HepG2 (cell line): Measurements from ENCODE around the gene TFAP2B. TPM values are rescaled to one million over a fixed set of nuclear protein-coding genes. Genes with fewer than 3 reads are reported as not detected.

Experiments
- ATAC-seq: fragments of 200-7000 bp; cut with Tn5 transposase; 3 replicates; pipeline ENCODE4 v1.9.1; 2020; ENCODE audit warnings: mild to moderate bottlenecking, moderate library complexity
- BruUV-seq: library from RNA; stranded (reverse); fragments of 400-500 nt; replicated peaks from 2 replicates; lab custom pipeline; 2021; lab: Mats Ljungman, UMichigan
- CTCF ChIA-PET: fragments of 300-600 bp; formaldehyde crosslinking; extraction: SDS; loops from one replicate; lab custom pipeline; 2021; ENCODE audit warnings: low total read pairs, inconsistent platforms, low intra/inter-chr PET ratio; lab: Yijun Ruan, JAX
- POLR2A ChIA-PET: fragments of 350-600 bp; sonication (Branson Sonifier 250); formaldehyde crosslinking; loops from one replicate; lab custom pipeline; 2020; ENCODE audit warnings: antibody characterized with exemption, inconsistent platforms; lab: Yijun Ruan, JAX
- DNase-seq: peaks from one replicate; pipeline ENCODE4 v3.0.0-alpha.2; 2015; ENCODE audit warnings: low spot score
- FAIRE-seq: peaks from 3 replicates; lab custom pipeline; 2011; peaks lifted over from hg19 to GRCh38; lab: Jason Lieb, UNC
- H2AFZ ChIP-seq: one replicate; pipeline ENCODE4 v1.6.1; 2011; ENCODE audit warnings: low read length, inconsistent platforms
- H3K27ac ChIP-seq: fragments of 300-600 bp; 3 replicates; pipeline ENCODE4 v1.8.0; 2011; ENCODE audit warnings: mixed run types, mild to moderate bottlenecking, mixed read lengths, low read length, inconsistent platforms; ENCODE audit not compliant: insufficient read depth; ENCODE audit errors: extremely low read length
- H3K27me3 ChIP-seq, 2 experiments: fragments of 200-600 bp in 1 of 2; 2 replicates in 1 of 2; 3 replicates in 1 of 2; pipeline versions ENCODE4 v1.6.0 to v1.8.0; 2011; ENCODE audit warnings: low read length in 2 of 2, mild to moderate bottlenecking in 2 of 2, moderate library complexity in 2 of 2, inconsistent platforms in 1 of 2; ENCODE audit not compliant: insufficient read depth in 2 of 2, control insufficient read depth in 1 of 2
- H3K36me3 ChIP-seq, 2 experiments: fragments of 200-600 bp in 1 of 2; replicated peaks in 1 of 2; 2 replicates in 1 of 2; 3 replicates in 1 of 2; pipeline versions ENCODE4 v1.5.1 to v1.8.0; 2011; ENCODE audit warnings: low read length in 2 of 2, inconsistent platforms in 1 of 2; ENCODE audit not compliant: insufficient read depth in 2 of 2, control insufficient read depth in 1 of 2
- H3K4me1 ChIP-seq: 2 replicates; pipeline ENCODE4 v1.5.1; 2012; ENCODE audit warnings: low read length, inconsistent platforms; ENCODE audit not compliant: insufficient read depth
- H3K4me2 ChIP-seq: 2 replicates; pipeline ENCODE4 v1.6.0; 2011; ENCODE audit warnings: low read depth, low read length, inconsistent platforms
- H3K4me3 ChIP-seq, 3 experiments: fragments of 200-600 bp in 1 of 3; sonication (generic), shearing (Covaris generic) in 1 of 3; replicated peaks in 1 of 3; 2 replicates each; pipeline ENCODE4 v1.5.1; 2011 to 2016; ENCODE audit warnings: low read length in 3 of 3, inconsistent platforms in 2 of 3, low read depth in 2 of 3, mild to moderate bottlenecking in 2 of 3, control low read depth in 1 of 3, mixed read lengths in 1 of 3; ENCODE audit not compliant: insufficient read depth in 1 of 3
- H3K79me2 ChIP-seq: one replicate; pipeline ENCODE4 v1.6.1; 2011; ENCODE audit warnings: low read length, inconsistent platforms; ENCODE audit not compliant: insufficient read depth
- H3K9ac ChIP-seq: 2 replicates; pipeline ENCODE4 v1.6.0; 2011; ENCODE audit warnings: mild to moderate bottlenecking, low read depth, low read length, inconsistent platforms; ENCODE audit not compliant: insufficient read depth
- H3K9me3 ChIP-seq: 2 replicates; pipeline ENCODE4 v1.5.1; 2012; ENCODE audit warnings: mild to moderate bottlenecking, low read length
- H4K20me1 ChIP-seq: 2 replicates; pipeline ENCODE4 v1.6.0; 2011; ENCODE audit warnings: inconsistent platforms, mild to moderate bottlenecking, low read length, moderate library complexity; ENCODE audit not compliant: insufficient read depth
- AHR ChIP-seq: IDR thresholded peaks from 2 replicates; pipeline ENCODE4 v1.6.1; 2018; ENCODE audit warnings: missing genetic modification reagents, missing compliant biosample characterization
- CEBPB ChIP-seq: IDR thresholded peaks from 2 replicates; pipeline ENCODE4 v1.6.1; 2011; ENCODE audit warnings: low read depth, low read length, improper control_type of control experiment, borderline replicate concordance
- MBD4 ChIP-seq: IDR thresholded peaks from 2 replicates; pipeline ENCODE4 v1.6.1; 2012; ENCODE audit warnings: low read length, inconsistent platforms, borderline replicate concordance
- NR0B2 ChIP-seq: sonication (generic); formaldehyde crosslinking; IDR thresholded peaks from 2 replicates; pipeline ENCODE4 v1.4.0; 2020; ENCODE audit warnings: mild to moderate bottlenecking, missing genetic modification reagents
- STAT5B ChIP-seq: sonication (generic); formaldehyde crosslinking; IDR thresholded peaks from 2 replicates; pipeline ENCODE4 v1.4.0; 2020; ENCODE audit warnings: missing genetic modification reagents
- U2AF2 ChIP-seq: fragments of 200-400 bp; formaldehyde crosslinking; IDR thresholded peaks from 2 replicates; pipeline ENCODE4 v1.6.1; 2017; ENCODE audit warnings: low read depth, mild to moderate bottlenecking, low read length
- ZNF275 ChIP-seq: sonication (generic); formaldehyde crosslinking; IDR thresholded peaks from 2 replicates; pipeline ENCODE4 v1.8.0; 2022; ENCODE audit warnings: missing genetic modification reagents, mild to moderate bottlenecking, inconsistent platforms, borderline replicate concordance
- ZNF609 ChIP-seq: sonication (generic); formaldehyde crosslinking; IDR thresholded peaks from 2 replicates; pipeline ENCODE4 v1.4.0; 2020; ENCODE audit warnings: mild to moderate bottlenecking, missing genetic modification reagents, borderline replicate concordance
- WGBS: methylation state at CpG from one replicate; pipeline ENCODE4 v1.1.6; 2017; ENCODE audit warnings: low lambda C conversion rate; 5-methylcytosine and 5-hydroxymethylcytosine counted together
- in situ Hi-C: cut with HindIII; loops from 2 replicates; pipeline ENCODE4 v1.10.0; 2017; ENCODE audit warnings: low pct_unique_long_range_greater_than_20kb; ENCODE audit not compliant: extremely low pct_ligation_motif_present
- intact Hi-C: fragments of 100-400 bp; cut with micrococcal nuclease; formaldehyde crosslinking; loops from one replicate; pipeline ENCODE4 v1.10.0; 2022; ENCODE audit not compliant: unreplicated experiment
- polyA plus RNA-seq, 8 experiments: library from polyadenylated mRNA; depleted of rRNA in 3 of 8; stranded (reverse) in 7 of 8; unstranded in 1 of 8; fragments of >200 nt; fragmentation: Illumina TruSeq in 4 of 8; extraction: Trizol in 4 of 8; gene quantifications; 2 replicates each; pipeline versions ENCODE4 v1.2.1 to v1.2.3, GENCODE V29; 2011 to 2016; ENCODE audit warnings: low read depth in 4 of 8, missing spikeins in 1 of 8, mixed read lengths in 1 of 8; ENCODE audit not compliant: insufficient read depth in 1 of 8
- total RNA-seq, 5 experiments: library from RNA; depleted of rRNA; stranded (reverse); fragments of >200 nt; fragmentation: Illumina TruSeq; extraction: Trizol; gene quantifications; 2 replicates each; pipeline ENCODE4 v1.2.3, GENCODE V29; 2016; ENCODE audit warnings: low read depth in 1 of 5

Gene TFAP2B
- total and polyA plus RNA-seq, 2 of the 13 experiments (the other 11 are each of a cell fraction or from before 2014, with no cell fraction given), result not detected

GRCh38 chr6:50778696-50779095 lies 40.0 kb upstream of the TFAP2B start (continued):
- TF ChIP-seq ZNF275, result no peak
- TF ChIP-seq STAT5B, result no peak
- no peak for TF ChIP-seq AHR (CRISPR knock-in tag)
- no peak for TF ChIP-seq U2AF2
- TF ChIP-seq NR0B2, result no peak
- no peak for TF ChIP-seq MBD4

GRCh38 chr6:50780382-50780781 lies 38.3 kb upstream of the TFAP2B start:
- POLR2A ChIA-PET, result no interaction called here
- no peak for FAIRE-seq
- intact Hi-C loops, result no loop called here
- Histone ChIP-seq H3K36me3 (no peaks in the 10 kb centered on the region), H3K9ac (no peak overlapping the region), H3K79me2 (no peaks in the 10 kb centered on the region), H3K27ac (no peak overlapping the region), H4K20me1 (no peaks in the 10 kb centered on the region), H3K9me3 (no peaks in the 10 kb centered on the region), H3K4me2 (no peak overlapping the region), H3K4me1 (no peaks in the 10 kb centered on the region), H2AFZ (no peak overlapping the region), H3K27me3 (no peaks in the 10 kb centered on the region), H3K4me3 (no peak overlapping the region)
- TF ChIP-seq CEBPB (peak; percentile 61), ZNF609 (CRISPR knock-in tag) (no peak)
- CTCF ChIA-PET, result no interaction called here
- no TSS peak for BruUV-seq
- 58% methylated on average over 5 of the region's 5 CpGs for WGBS
- ATAC-seq, result no peak
- in situ Hi-C loops, result loop anchor here (10.0 to 25.0 kb wide), 2 partner anchors 126 to 643 kb away; no protein-coding TSS in a partner anchor
- no peak for DNase-seq
